K562 (cell line): Measurements from ENCODE around the gene SUV39H2. TPM values are rescaled to one million over a fixed set of nuclear protein-coding genes. Genes with fewer than 3 reads are reported as not detected.

ENCODE experiments used
- CBX1 ChIP-seq: sonication (generic); IDR thresholded peaks from 2 replicates; pipeline ENCODE4 v1.6.1; 2016; ENCODE audit warnings: antibody characterized with exemption, low read depth, mild to moderate bottlenecking
- CREB3L1 ChIP-seq: fragments of 450-650 bp; IDR thresholded peaks from 2 replicates; pipeline ENCODE4 v1.6.1; 2014; ENCODE audit warnings: low read depth, mild to moderate bottlenecking, moderate library complexity, borderline replicate concordance
- EP300 ChIP-seq: IDR thresholded peaks from 2 replicates; pipeline ENCODE4 v1.6.1; 2012; ENCODE audit warnings: low read length, improper control_type of control experiment
- FOXK2 ChIP-seq, 2 experiments: fragments of 450-650 bp; IDR thresholded peaks in 1 of 2; conservative IDR thresholded peaks in 1 of 2; 2 replicates each; pipeline ENCODE4 v1.6.1; 2016; ENCODE audit warnings: low read depth in 2 of 2, mild to moderate bottlenecking in 1 of 2
- KAT8 ChIP-seq: fragments of 450-650 bp; IDR thresholded peaks from 2 replicates; pipeline ENCODE4 v1.6.1; 2016; ENCODE audit warnings: low read depth, mild to moderate bottlenecking
- NCOA1 ChIP-seq: fragments of 450-650 bp; IDR thresholded peaks from 2 replicates; pipeline ENCODE4 v1.6.1; 2016; ENCODE audit warnings: low read depth
- NFRKB ChIP-seq: fragments of 450-650 bp; IDR thresholded peaks from 2 replicates; pipeline ENCODE4 v1.6.1; 2016; ENCODE audit warnings: low read depth
- NONO ChIP-seq, 2 experiments: fragments of 200-400 bp in 1 of 2; fragments of 450-650 bp in 1 of 2; formaldehyde crosslinking in 1 of 2; IDR thresholded peaks; 2 replicates each; pipeline ENCODE4 v1.6.1; 2017; ENCODE audit warnings: low read depth in 2 of 2, mild to moderate bottlenecking in 2 of 2, moderate library complexity in 2 of 2, low read length in 1 of 2
- ZBTB1 ChIP-seq: sonication (generic); formaldehyde crosslinking; IDR thresholded peaks from 2 replicates; pipeline ENCODE4 v1.8.1; 2023; ENCODE audit warnings: missing genetic modification reagents, low read depth, mild to moderate bottlenecking, borderline replicate concordance
- ZNF133 ChIP-seq: fragments of 250-450 bp; sonication (Bioruptor Pico); IDR thresholded peaks from 2 replicates; pipeline ENCODE4 v1.4.0; 2020; ENCODE audit warnings: mild to moderate bottlenecking
- ZNF232 ChIP-seq: sonication (generic); formaldehyde crosslinking; IDR thresholded peaks from 2 replicates; pipeline ENCODE4 v1.8.0; 2022; ENCODE audit warnings: mild to moderate bottlenecking, missing genetic modification reagents
- ZNF263 ChIP-seq: sonication (generic); formaldehyde crosslinking; IDR thresholded peaks from 2 replicates; pipeline ENCODE4 v1.8.0; 2022; ENCODE audit warnings: mild to moderate bottlenecking, missing genetic modification reagents, borderline replicate concordance
- ZNF274 ChIP-seq: IDR thresholded peaks from 2 replicates; pipeline ENCODE4 v1.6.1; 2011; ENCODE audit warnings: low read depth, mild to moderate bottlenecking, low read length, moderate library complexity, borderline replicate concordance
- ZNF316 ChIP-seq: fragments of 450-650 bp; IDR thresholded peaks from 2 replicates; pipeline ENCODE4 v1.6.1; 2016
- ZNF561 ChIP-seq: fragments of 450-650 bp; formaldehyde crosslinking; conservative IDR thresholded peaks from 2 replicates; pipeline ENCODE4 v1.4.0; 2020; ENCODE audit warnings: mild to moderate bottlenecking, moderate library complexity
- ZNF717 ChIP-seq: fragments of 250-450 bp; sonication (Bioruptor Pico); IDR thresholded peaks from 2 replicates; pipeline ENCODE4 v1.5.0; 2021
- ZNF79 ChIP-seq: fragments of 250-450 bp; sonication (Bioruptor Pico); IDR thresholded peaks from 2 replicates; pipeline ENCODE4 v1.4.0; 2020; ENCODE audit warnings: low read depth, mild to moderate bottlenecking, moderate library complexity
- polyA plus RNA-seq, 8 experiments: library from polyadenylated mRNA; depleted of rRNA in 4 of 8; stranded (reverse) in 5 of 8; unstranded in 3 of 8; fragments of >200 nt; fragmentation: Nextera tagmentation in 2 of 8; fragmentation: Illumina TruSeq in 1 of 8; extraction: Ambion mirVana in 2 of 8; extraction: Trizol in 1 of 8; gene quantifications; 2 replicates each; pipeline versions ENCODE4 v1.2.1 to v1.2.3, GENCODE V29; 2011 to 2014; ENCODE audit warnings: inconsistent platforms in 1 of 8, missing spikeins in 1 of 8
- total RNA-seq, 7 experiments: library from RNA; depleted of rRNA in 6 of 7; stranded (reverse); fragments of >200 nt in 6 of 7; fragmentation: Illumina TruSeq in 2 of 7; extraction: Trizol in 2 of 7; gene quantifications; 2 replicates each; pipeline versions ENCODE4 v1.2.1 to v1.2.3, GENCODE V29; 2011 to 2021; ENCODE audit warnings: low replicate concordance in 1 of 7
- TF ChIP-seq, protein P1 (sequence below): fragments of 450-650 bp; IDR thresholded peaks from 2 replicates; pipeline ENCODE4 v1.6.1; 2016; ENCODE audit warnings: mild to moderate bottlenecking
- TF ChIP-seq, protein P2 (sequence below): fragments of 450-650 bp; IDR thresholded peaks from 2 replicates; pipeline ENCODE4 v1.6.1; 2017; ENCODE audit warnings: antibody characterized with exemption, mild to moderate bottlenecking

SUV39H2 gene
- total and polyA plus RNA-seq, 9 of the 15 experiments (the other 6 are each of a cell fraction or from before 2014, with no cell fraction given) = 24.1 to 54.3 (median 41.3) TPM

- TF ChIP-seq, protein P1, sequence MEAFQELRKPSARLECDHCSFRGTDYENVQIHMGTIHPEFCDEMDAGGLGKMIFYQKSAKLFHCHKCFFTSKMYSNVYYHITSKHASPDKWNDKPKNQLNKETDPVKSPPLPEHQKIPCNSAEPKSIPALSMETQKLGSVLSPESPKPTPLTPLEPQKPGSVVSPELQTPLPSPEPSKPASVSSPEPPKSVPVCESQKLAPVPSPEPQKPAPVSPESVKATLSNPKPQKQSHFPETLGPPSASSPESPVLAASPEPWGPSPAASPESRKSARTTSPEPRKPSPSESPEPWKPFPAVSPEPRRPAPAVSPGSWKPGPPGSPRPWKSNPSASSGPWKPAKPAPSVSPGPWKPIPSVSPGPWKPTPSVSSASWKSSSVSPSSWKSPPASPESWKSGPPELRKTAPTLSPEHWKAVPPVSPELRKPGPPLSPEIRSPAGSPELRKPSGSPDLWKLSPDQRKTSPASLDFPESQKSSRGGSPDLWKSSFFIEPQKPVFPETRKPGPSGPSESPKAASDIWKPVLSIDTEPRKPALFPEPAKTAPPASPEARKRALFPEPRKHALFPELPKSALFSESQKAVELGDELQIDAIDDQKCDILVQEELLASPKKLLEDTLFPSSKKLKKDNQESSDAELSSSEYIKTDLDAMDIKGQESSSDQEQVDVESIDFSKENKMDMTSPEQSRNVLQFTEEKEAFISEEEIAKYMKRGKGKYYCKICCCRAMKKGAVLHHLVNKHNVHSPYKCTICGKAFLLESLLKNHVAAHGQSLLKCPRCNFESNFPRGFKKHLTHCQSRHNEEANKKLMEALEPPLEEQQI = no peak
- TF ChIP-seq NFRKB = peak; percentile 47; the same call in 1 of the 2 replicates
- no peak for TF ChIP-seq KAT8
- no peak for TF ChIP-seq ZNF79 (CRISPR knock-in tag)
- TF ChIP-seq, protein P2, sequence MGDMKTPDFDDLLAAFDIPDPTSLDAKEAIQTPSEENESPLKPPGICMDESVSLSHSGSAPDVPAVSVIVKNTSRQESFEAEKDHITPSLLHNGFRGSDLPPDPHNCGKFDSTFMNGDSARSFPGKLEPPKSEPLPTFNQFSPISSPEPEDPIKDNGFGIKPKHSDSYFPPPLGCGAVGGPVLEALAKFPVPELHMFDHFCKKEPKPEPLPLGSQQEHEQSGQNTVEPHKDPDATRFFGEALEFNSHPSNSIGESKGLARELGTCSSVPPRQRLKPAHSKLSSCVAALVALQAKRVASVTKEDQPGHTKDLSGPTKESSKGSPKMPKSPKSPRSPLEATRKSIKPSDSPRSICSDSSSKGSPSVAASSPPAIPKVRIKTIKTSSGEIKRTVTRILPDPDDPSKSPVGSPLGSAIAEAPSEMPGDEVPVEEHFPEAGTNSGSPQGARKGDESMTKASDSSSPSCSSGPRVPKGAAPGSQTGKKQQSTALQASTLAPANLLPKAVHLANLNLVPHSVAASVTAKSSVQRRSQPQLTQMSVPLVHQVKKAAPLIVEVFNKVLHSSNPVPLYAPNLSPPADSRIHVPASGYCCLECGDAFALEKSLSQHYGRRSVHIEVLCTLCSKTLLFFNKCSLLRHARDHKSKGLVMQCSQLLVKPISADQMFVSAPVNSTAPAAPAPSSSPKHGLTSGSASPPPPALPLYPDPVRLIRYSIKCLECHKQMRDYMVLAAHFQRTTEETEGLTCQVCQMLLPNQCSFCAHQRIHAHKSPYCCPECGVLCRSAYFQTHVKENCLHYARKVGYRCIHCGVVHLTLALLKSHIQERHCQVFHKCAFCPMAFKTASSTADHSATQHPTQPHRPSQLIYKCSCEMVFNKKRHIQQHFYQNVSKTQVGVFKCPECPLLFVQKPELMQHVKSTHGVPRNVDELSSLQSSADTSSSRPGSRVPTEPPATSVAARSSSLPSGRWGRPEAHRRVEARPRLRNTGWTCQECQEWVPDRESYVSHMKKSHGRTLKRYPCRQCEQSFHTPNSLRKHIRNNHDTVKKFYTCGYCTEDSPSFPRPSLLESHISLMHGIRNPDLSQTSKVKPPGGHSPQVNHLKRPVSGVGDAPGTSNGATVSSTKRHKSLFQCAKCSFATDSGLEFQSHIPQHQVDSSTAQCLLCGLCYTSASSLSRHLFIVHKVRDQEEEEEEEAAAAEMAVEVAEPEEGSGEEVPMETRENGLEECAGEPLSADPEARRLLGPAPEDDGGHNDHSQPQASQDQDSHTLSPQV = no peak
- TF ChIP-seq ZBTB1 = no peak
- TF ChIP-seq ZNF133 (CRISPR knock-in tag) = no peak
- no peak for TF ChIP-seq CBX1
- TF ChIP-seq CREB3L1 = 0 out of 2 replicates have a peak, but pooled peaks have one; percentile 15
- TF ChIP-seq NONO (IDR thresholded peaks at IDR 0.05; ENCODE audit: low read depth in 2 of 2, low read length in 1 of 2) = no peak
- no peak for TF ChIP-seq ZNF561
- TF ChIP-seq ZNF274 = no peak
- no peak for TF ChIP-seq EP300
- TF ChIP-seq ZNF717 (CRISPR knock-in tag) = no peak
- TF ChIP-seq ZNF232 (CRISPR knock-in tag) = no peak
- peak; percentile 55 for TF ChIP-seq ZNF316
- TF ChIP-seq NCOA1 = no peak
- TF ChIP-seq FOXK2 (conservative IDR thresholded peaks at IDR 0.05 in 1 of 2, IDR thresholded peaks at IDR 0.05 in 1 of 2; ENCODE audit: low read depth in 2 of 2) = no peak
- TF ChIP-seq ZNF263 (CRISPR knock-in tag) = no peak
Observed at GRCh38 chr10:14837003-14837756, 41.5 kb upstream of the SUV39H2 start (continued).
